Uterus (tissue), 4 donors: Measurements from ENCODE around the gene FGF4. TPM values are rescaled to one million over a fixed set of nuclear protein-coding genes. Genes with fewer than 3 reads are reported as not detected.

Experiments
- DNase-seq, 2 donors: peaks; one replicate each; pipeline ENCODE4 v3.0.0-alpha.2; 2019 to 2020
- H3K27ac ChIP-seq, 2 donors: fragments of 200-600 bp; sonication (generic); 1 replicate in 1 of 2; 2 replicates in 1 of 2; pipeline ENCODE4 v1.5.1; 2016 to 2018
- H3K27me3 ChIP-seq, 2 donors: fragments of 200-600 bp; sonication (generic); one replicate each; pipeline ENCODE4 v1.5.1; 2018 to 2019; ENCODE audit warnings: control low read depth in 1 of 2
- H3K36me3 ChIP-seq, 2 donors: fragments of 200-600 bp; sonication (generic); one replicate each; pipeline ENCODE4 v1.5.1; 2019; ENCODE audit warnings: control low read depth in 1 of 2
- H3K4me1 ChIP-seq, 2 donors: fragments of 200-600 bp; sonication (generic); one replicate each; pipeline ENCODE4 v1.5.1; 2018 to 2019; ENCODE audit warnings: control low read depth in 1 of 2
- H3K4me3 ChIP-seq, 2 donors: fragments of 200-600 bp; sonication (generic); 1 replicate in 1 of 2; 2 replicates in 1 of 2; pipeline ENCODE4 v1.5.1; 2018 to 2019; ENCODE audit warnings: mild to moderate bottlenecking in 1 of 2
- H3K9me3 ChIP-seq, 2 donors: fragments of 200-600 bp; sonication (generic); one replicate each; pipeline ENCODE4 v1.5.1; 2019; ENCODE audit warnings: control low read depth in 1 of 2
- CTCF ChIP-seq, 4 experiments: fragments of 200-600 bp in 2 of 4; fragments of 450-650 bp in 2 of 4; sonication (generic) in 2 of 4; IDR thresholded peaks; one replicate each; pipeline ENCODE4 v1.5.1; 2016 to 2019; ENCODE audit warnings: antibody characterized with exemption in 4 of 4, mild to moderate bottlenecking in 2 of 4, moderate library complexity in 1 of 4
- POLR2A ChIP-seq, 2 donors: fragments of 450-650 bp; IDR thresholded peaks; one replicate each; pipeline ENCODE4 v1.6.1; 2016; ENCODE audit warnings: antibody characterized with exemption in 2 of 2, mild to moderate bottlenecking in 1 of 2, moderate library complexity in 1 of 2
- intact Hi-C: fragments of 100-400 bp; cut with DNase I; formaldehyde crosslinking; loops from one replicate; pipeline ENCODE4 v1.15.1; 2023; ENCODE audit warnings: low total_unique reads
- total RNA-seq, 4 donors: library from RNA; depleted of rRNA in 3 of 4; stranded (reverse); fragments of >200 nt in 3 of 4; gene quantifications; one replicate each; pipeline versions ENCODE4 v1.1.0 to v1.2.4, GENCODE V29; 2014 to 2023
- donor health status: DM: yes; HTN: yes; CAD: no.

FGF4 gene
- not detected for total RNA-seq

GRCh38 chr11:69775163-69775755, at the start of gene FGF4:
Gene FGF4 (minus strand): TSS chr11:69775341. CDS start chr11:69775084, 257 bp downstream.
- H3K36me3 ChIP-seq = no peaks in the 10 kb centered on the region
- DNase-seq = no peak
- no peak for TF ChIP-seq CTCF (IDR thresholded peaks at IDR 0.05)
- no peak for TF ChIP-seq POLR2A (IDR thresholded peaks at IDR 0.05)
- H3K27me3 ChIP-seq = peaks cover 0 to 3% of the 10 kb centered on the region in 2 donors
- H3K4me3 ChIP-seq = no peak within 1 kb of the TSS
- H3K9me3 ChIP-seq = no peaks in the 10 kb centered on the region
- no peaks in the 10 kb centered on the region for H3K4me1 ChIP-seq
- intact Hi-C loops = no loop called here
- H3K27ac ChIP-seq = no peak within 1 kb of the TSS

GRCh38 chr11:69823641-69824265, 48.6 kb upstream of the FGF4 start:
- DNase-seq = no peak
- H3K4me1 ChIP-seq = no peaks in the 10 kb centered on the region
- H3K36me3 ChIP-seq = no peaks in the 10 kb centered on the region
- H3K9me3 ChIP-seq = no peaks in the 10 kb centered on the region
- H3K4me3 ChIP-seq = no peak overlapping the region
- TF ChIP-seq POLR2A (IDR thresholded peaks at IDR 0.05) = no peak
- no peak for TF ChIP-seq CTCF (IDR thresholded peaks at IDR 0.05)
- intact Hi-C loops = no loop called here
- no peaks in the 10 kb centered on the region for H3K27me3 ChIP-seq
- no peak overlapping the region for H3K27ac ChIP-seq

- no peak overlapping the region for H3K27ac ChIP-seq
- H3K4me3 ChIP-seq = no peak overlapping the region
- TF ChIP-seq CTCF (IDR thresholded peaks at IDR 0.05) (no peak), POLR2A (IDR thresholded peaks at IDR 0.05) (no peak)
- H3K36me3 ChIP-seq = no peaks in the 10 kb centered on the region
- H3K9me3 ChIP-seq = no peaks in the 10 kb centered on the region
- H3K27me3 ChIP-seq = no peaks in the 10 kb centered on the region
- H3K4me1 ChIP-seq = no peaks in the 10 kb centered on the region
- no peak for DNase-seq
- intact Hi-C loops = no loop called here
These were observed 47.7 kb upstream of the FGF4 start for GRCh38 chr11:69822676-69823494.

- peaks cover 0 to 4% of the 10 kb centered on the region in 2 donors for H3K27me3 ChIP-seq
- H3K27ac ChIP-seq = no peak overlapping the region
- TF ChIP-seq CTCF (IDR thresholded peaks at IDR 0.05) (no peak), POLR2A (IDR thresholded peaks at IDR 0.05) (no peak)
- H3K4me3 ChIP-seq = no peak overlapping the region
- no peak for DNase-seq
- no peaks in the 10 kb centered on the region for H3K4me1 ChIP-seq
- intact Hi-C loops = no loop called here
- no peaks in the 10 kb centered on the region for H3K9me3 ChIP-seq
- H3K36me3 ChIP-seq = no peaks in the 10 kb centered on the region
These were observed 46.4 kb upstream of the FGF4 start for GRCh38 chr11:69821511-69822040.

GRCh38 chr11:69820441-69820840, 45.3 kb upstream of the FGF4 start:
- TF ChIP-seq POLR2A (IDR thresholded peaks at IDR 0.05) (no peak), CTCF (IDR thresholded peaks at IDR 0.05) (no peak)
- no peak for DNase-seq
- H3K36me3 ChIP-seq = no peaks in the 10 kb centered on the region
- intact Hi-C loops = no loop called here
- no peak overlapping the region for H3K4me3 ChIP-seq
- no peaks in the 10 kb centered on the region for H3K9me3 ChIP-seq
- H3K27ac ChIP-seq = no peak overlapping the region
- peaks cover 0 to 4% of the 10 kb centered on the region in 2 donors for H3K27me3 ChIP-seq
- H3K4me1 ChIP-seq = no peaks in the 10 kb centered on the region
